SK-N-SH treated with all-trans-retinoic acid at 6 μM for 48 hours (cell line): ENCODE data around the gene MT1M.

Source experiments
- ESRRG ChIP-seq: fragments of 250-450 bp; sonication (Bioruptor Pico); IDR thresholded peaks from 2 replicates; pipeline ENCODE4 v1.6.1; 2021; ENCODE audit warnings: mild to moderate bottlenecking
- POU6F1 ChIP-seq: fragments of 250-450 bp; sonication (Bioruptor Pico); IDR thresholded peaks from 2 replicates; pipeline ENCODE4 v1.8.0; 2021; ENCODE audit warnings: low read depth, mild to moderate bottlenecking, moderate library complexity, borderline replicate concordance
- RARB ChIP-seq: fragments of 250-450 bp; sonication (Bioruptor Pico); IDR thresholded peaks from 2 replicates; pipeline ENCODE4 v1.8.0; 2021; ENCODE audit warnings: mild to moderate bottlenecking, moderate library complexity
- TCF4 ChIP-seq: fragments of 250-450 bp; sonication (Bioruptor Pico); IDR thresholded peaks from 2 replicates; pipeline ENCODE4 v1.8.0; 2021; ENCODE audit warnings: mild to moderate bottlenecking, moderate library complexity, borderline replicate concordance
- ZC3H10 ChIP-seq: fragments of 250-450 bp; sonication (Bioruptor Pico); IDR thresholded peaks from 2 replicates; pipeline ENCODE4 v1.5.1; 2021; ENCODE audit warnings: mild to moderate bottlenecking, moderate library complexity
- ZFP30 ChIP-seq: fragments of 450-650 bp; formaldehyde crosslinking; IDR thresholded peaks from 2 replicates; pipeline ENCODE4 v1.5.0; 2022; ENCODE audit warnings: mild to moderate bottlenecking, moderate library complexity
- TF ChIP-seq, protein P1 (sequence below): fragments of 250-450 bp; sonication (Bioruptor Pico); IDR thresholded peaks from 2 replicates; pipeline ENCODE4 v1.5.1; 2020; ENCODE audit warnings: low read depth, mild to moderate bottlenecking, moderate library complexity

DNA sequence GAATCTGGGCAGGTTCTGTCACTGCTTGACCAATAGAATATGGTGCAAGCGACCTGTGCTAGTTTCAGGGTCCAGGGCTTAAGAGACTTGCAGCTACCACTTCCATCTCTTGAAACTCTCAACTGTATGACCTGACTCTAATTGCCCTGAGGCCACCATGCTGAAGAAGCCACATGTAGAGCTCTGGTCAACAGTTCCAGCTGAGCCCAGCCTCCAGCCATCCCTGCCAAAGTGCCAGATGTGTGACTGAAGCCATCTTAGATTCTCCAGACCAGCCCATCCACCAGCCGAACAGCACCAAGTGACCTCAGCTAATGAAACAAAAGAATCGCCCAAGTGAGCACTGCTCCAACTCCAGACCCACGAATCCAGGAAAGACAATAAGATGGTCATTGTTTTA, 27.5 kb upstream of the MT1M start:
- TF ChIP-seq POU6F1 (CRISPR knock-in tag) (no peak), RARB (CRISPR knock-in tag) (no peak), ZC3H10 (CRISPR knock-in tag) (no peak), ZFP30 (CRISPR knock-in tag) (no peak), ESRRG (CRISPR knock-in tag) (no peak), TCF4 (no peak)
- TF ChIP-seq, protein P1, sequence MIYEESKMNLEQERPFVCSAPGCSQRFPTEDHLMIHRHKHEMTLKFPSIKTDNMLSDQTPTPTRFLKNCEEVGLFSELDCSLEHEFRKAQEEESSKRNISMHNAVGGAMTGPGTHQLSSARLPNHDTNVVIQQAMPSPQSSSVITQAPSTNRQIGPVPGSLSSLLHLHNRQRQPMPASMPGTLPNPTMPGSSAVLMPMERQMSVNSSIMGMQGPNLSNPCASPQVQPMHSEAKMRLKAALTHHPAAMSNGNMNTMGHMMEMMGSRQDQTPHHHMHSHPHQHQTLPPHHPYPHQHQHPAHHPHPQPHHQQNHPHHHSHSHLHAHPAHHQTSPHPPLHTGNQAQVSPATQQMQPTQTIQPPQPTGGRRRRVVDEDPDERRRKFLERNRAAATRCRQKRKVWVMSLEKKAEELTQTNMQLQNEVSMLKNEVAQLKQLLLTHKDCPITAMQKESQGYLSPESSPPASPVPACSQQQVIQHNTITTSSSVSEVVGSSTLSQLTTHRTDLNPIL: no peak
